Calu3 (cell line): Measurements from ENCODE around the gene RIN3. TPM values are rescaled to one million over a fixed set of nuclear protein-coding genes. Genes with fewer than 3 reads are reported as not detected.

Experiments
- BruUV-seq: library from RNA; stranded (reverse); fragments of 400-500 nt; replicated peaks from 2 replicates; lab custom pipeline; 2021; lab: Mats Ljungman, UMichigan
- CTCF ChIA-PET: fragments of 300-600 bp; sonication (Branson Sonifier 250); formaldehyde crosslinking; loops from one replicate; lab custom pipeline; 2022; ENCODE audit warnings: antibody characterized with exemption; lab: Charles Lee
- DNase-seq: peaks from one replicate; pipeline ENCODE4 v3.0.0; 2022
- H3K27ac Mint-ChIP-seq: one replicate; pipeline ENCODE4 v1.8.0; 2022; ENCODE audit warnings: mixed read lengths; ENCODE audit not compliant: unreplicated experiment
- H3K27me3 Mint-ChIP-seq: one replicate; pipeline ENCODE4 v1.8.0; 2022; ENCODE audit warnings: mixed read lengths; ENCODE audit not compliant: unreplicated experiment
- H3K36me3 Mint-ChIP-seq: one replicate; pipeline ENCODE4 v1.8.0; 2022; ENCODE audit warnings: mild to moderate bottlenecking, moderate library complexity, mixed read lengths; ENCODE audit not compliant: insufficient read depth, unreplicated experiment
- H3K4me1 Mint-ChIP-seq: one replicate; pipeline ENCODE4 v1.8.0; 2022; ENCODE audit warnings: mild to moderate bottlenecking, low read depth, mixed read lengths; ENCODE audit not compliant: unreplicated experiment
- H3K4me3 Mint-ChIP-seq: one replicate; pipeline ENCODE4 v1.8.0; 2022; ENCODE audit warnings: mild to moderate bottlenecking, low read depth, moderate library complexity, mixed read lengths; ENCODE audit not compliant: unreplicated experiment
- H3K9me3 Mint-ChIP-seq: one replicate; pipeline ENCODE4 v1.8.0; 2022; ENCODE audit warnings: low read depth, mixed read lengths; ENCODE audit not compliant: unreplicated experiment
- intact Hi-C: fragments of 100-400 bp; cut with micrococcal nuclease; formaldehyde crosslinking; loops from one replicate; pipeline ENCODE4 v1.10.0; 2022; ENCODE audit not compliant: unreplicated experiment
- total RNA-seq: library from RNA; stranded (reverse); gene quantifications from 2 replicates; pipeline ENCODE4 v1.2.3, GENCODE V29; 2022
- TF ChIP-seq, protein P1 (sequence below): fragments of 200-600 bp; IDR thresholded peaks from one replicate; pipeline ENCODE4 v1.8.0; 2022; ENCODE audit warnings: antibody characterized with exemption; ENCODE audit not compliant: unreplicated experiment

RIN3 gene
- total RNA-seq, 1 experiment from 2014 or later = 13.8 TPM

DNA sequence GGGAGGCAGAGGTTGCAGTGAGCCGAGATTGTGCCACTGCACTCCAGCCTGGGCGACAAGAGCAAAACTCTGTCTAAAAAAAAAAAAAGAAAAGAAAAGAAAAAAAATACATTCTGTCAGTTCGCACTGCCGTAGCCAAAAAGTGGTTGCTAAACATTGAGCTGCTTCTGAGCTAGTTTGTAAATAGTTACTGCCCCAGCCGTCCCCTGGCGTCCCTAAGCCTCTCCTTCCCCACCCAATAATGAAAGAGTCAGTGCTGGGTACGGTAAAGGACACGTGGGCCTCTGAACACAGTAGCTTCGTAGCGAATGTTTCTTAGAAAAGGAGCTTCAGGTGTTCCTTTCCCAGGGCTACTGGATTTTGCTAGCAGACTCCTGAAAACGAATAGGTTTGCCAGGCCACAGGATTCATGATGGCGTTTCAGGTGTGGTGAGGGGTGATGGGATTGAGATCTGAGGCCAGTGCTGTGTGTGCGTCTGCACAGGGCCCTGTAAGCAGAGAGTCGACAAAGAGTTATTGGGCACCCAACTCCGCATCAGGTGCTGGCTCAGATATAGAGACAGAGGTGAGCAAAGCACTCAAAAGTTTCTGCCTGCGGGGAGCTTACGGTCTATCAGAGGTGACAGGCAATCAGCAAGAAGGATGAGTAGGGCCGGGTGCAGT lies 140.8 kb downstream of the RIN3 start:
- DNase-seq = no peak
- no peak overlapping the region for H3K27ac Mint-ChIP-seq
- TF ChIP-seq, protein P1, sequence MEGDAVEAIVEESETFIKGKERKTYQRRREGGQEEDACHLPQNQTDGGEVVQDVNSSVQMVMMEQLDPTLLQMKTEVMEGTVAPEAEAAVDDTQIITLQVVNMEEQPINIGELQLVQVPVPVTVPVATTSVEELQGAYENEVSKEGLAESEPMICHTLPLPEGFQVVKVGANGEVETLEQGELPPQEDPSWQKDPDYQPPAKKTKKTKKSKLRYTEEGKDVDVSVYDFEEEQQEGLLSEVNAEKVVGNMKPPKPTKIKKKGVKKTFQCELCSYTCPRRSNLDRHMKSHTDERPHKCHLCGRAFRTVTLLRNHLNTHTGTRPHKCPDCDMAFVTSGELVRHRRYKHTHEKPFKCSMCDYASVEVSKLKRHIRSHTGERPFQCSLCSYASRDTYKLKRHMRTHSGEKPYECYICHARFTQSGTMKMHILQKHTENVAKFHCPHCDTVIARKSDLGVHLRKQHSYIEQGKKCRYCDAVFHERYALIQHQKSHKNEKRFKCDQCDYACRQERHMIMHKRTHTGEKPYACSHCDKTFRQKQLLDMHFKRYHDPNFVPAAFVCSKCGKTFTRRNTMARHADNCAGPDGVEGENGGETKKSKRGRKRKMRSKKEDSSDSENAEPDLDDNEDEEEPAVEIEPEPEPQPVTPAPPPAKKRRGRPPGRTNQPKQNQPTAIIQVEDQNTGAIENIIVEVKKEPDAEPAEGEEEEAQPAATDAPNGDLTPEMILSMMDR = no peak
- no TSS peak for BruUV-seq
- H3K4me1 Mint-ChIP-seq = no peaks in the 10 kb centered on the region
- no peaks in the 10 kb centered on the region for H3K9me3 Mint-ChIP-seq
- intact Hi-C loops = no loop called here
- no peaks in the 10 kb centered on the region for H3K27me3 Mint-ChIP-seq
- CTCF ChIA-PET = no interaction called here
- peaks cover 5% of the 10 kb centered on the region for H3K36me3 Mint-ChIP-seq
- no peak overlapping the region for H3K4me3 Mint-ChIP-seq

DNA sequence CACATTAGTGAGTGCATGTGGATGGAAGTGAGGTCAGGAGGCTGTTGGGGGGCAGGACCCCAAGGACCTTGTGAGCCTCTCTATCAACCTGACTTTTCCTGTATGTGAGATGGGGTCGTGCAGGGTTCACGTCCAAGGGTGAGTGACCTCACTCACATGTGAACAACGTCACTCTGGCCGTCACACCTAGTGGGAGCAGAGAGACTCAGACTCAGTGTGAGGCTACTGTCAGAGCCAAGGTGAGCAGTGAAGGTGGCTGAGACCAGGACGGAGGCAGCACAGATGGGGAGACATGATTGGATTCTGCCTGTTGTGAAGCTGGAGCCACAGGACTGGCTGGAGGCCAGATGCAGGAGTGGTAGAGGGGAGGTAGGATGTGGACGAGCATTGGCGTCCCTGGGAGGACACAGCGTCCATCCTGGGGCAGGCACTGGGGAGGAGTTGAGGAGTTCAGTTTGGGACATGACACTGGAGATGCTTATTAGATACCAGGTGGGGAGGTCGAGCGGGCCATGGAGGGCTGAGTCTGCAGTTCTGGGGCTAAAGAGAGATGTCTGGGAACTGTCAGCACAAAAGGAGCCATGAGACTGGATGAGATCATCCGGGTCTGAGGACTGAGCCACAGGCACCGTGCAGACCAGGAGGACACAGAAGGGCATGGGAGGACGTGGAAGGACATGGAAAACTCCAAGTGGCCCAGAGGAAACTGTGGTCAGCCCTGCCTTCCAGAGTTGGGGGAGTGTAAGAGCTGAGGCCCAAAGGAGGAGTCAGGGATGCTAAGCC lies 142.0 kb downstream of the RIN3 start:
- Mint-ChIP-seq H3K27me3 (no peaks in the 10 kb centered on the region), H3K9me3 (no peaks in the 10 kb centered on the region), H3K4me1 (no peaks in the 10 kb centered on the region), H3K27ac (no peak overlapping the region), H3K36me3 (peaks cover 5% of the 10 kb centered on the region), H3K4me3 (no peak overlapping the region)
- no TSS peak for BruUV-seq
- intact Hi-C loops = no loop called here
- DNase-seq = no peak
- CTCF ChIA-PET = no interaction called here
- TF ChIP-seq, protein P1 = no peak

DNA sequence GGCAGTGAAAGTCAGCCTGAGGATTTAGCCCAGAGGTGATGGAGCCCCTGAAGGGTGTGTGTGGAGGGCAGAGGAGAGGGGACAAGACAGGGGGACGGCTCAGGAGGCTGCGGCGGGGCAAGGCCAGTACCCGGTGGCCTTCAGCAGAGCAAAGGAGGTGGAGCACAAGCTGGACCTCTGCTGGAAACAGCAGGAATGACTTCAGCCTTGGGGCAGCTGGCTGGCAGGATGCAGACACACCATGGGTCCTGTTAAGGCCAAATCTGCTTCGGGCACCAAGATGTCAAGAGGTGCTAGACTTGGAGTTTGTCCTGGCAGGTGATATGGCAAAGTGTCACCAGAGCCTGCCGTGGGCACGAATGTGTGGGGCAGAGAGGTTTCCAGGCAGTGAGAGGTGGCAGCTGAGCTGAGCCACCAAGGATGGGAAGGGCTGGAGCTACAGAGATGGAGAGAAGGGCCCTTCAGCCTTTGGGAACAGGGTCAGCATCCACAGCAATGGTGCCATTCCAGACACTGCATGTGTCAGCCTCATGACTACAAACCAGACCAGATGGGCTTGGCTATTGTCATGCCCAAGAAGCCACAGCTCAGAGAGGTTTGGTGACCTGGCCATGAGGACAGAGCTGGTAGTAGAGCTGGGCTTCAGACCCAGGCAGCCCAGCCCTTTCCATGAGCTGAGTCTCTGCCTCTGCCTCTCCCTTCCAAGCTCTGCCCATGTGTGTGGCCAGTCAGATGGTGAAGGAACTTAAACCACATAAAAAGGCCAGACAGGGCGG lies 142.9 kb downstream of the RIN3 start:
- CTCF ChIA-PET = no interaction called here
- no peak overlapping the region for H3K4me3 Mint-ChIP-seq
- DNase-seq = no peak
- intact Hi-C loops = no loop called here
- BruUV-seq = no TSS peak
- TF ChIP-seq, protein P1 = no peak
- no peaks in the 10 kb centered on the region for H3K4me1 Mint-ChIP-seq
- H3K27me3 Mint-ChIP-seq = no peaks in the 10 kb centered on the region
- no peak overlapping the region for H3K27ac Mint-ChIP-seq
- no peaks in the 10 kb centered on the region for H3K9me3 Mint-ChIP-seq
- H3K36me3 Mint-ChIP-seq = peaks cover 5% of the 10 kb centered on the region

DNA sequence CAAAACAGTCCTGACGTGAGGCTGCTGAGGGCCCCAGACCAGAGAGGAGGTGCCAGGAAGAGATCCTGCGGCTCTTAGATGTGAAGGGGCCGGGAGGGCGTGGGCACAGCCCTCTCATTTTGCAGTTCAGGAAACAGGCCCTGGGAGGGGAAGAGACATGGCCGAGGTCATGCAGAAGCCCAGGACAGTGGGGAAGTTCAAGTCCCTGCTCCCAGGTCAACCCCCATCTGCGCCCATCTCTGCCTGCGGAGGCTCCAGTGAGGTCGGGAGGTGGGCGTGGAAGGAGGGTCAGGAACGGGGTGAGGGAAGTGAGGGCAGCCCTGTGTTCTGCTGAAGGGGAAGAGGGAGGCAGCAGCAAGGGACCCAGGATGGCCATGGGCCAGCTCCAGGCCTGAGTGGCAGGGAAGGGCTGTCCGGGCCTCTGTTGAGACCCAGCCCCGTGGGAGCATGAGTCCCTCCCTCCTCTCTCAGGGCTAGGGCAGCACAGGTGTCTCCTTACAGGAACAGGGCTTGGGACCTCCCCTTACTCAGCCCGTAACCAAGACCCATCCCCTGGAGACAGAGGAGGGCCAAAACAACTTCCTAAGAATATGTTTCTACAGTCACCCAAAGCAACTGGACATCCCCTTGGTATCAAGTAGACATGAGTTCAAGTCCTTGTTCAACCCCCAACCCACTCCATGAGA lies 144.0 kb downstream of the RIN3 start:
- H3K4me3 Mint-ChIP-seq = no peak overlapping the region
- H3K9me3 Mint-ChIP-seq = no peaks in the 10 kb centered on the region
- intact Hi-C loops = no loop called here
- no peak for DNase-seq
- H3K36me3 Mint-ChIP-seq = peaks cover 5% of the 10 kb centered on the region
- H3K4me1 Mint-ChIP-seq = no peaks in the 10 kb centered on the region
- H3K27me3 Mint-ChIP-seq = no peaks in the 10 kb centered on the region
- BruUV-seq = no TSS peak
- TF ChIP-seq, protein P1 = no peak
- H3K27ac Mint-ChIP-seq = no peak overlapping the region
- CTCF ChIA-PET = no interaction called here
